HL-60 (cell line): ENCODE results near the gene IL1R1.

ENCODE experiments used
- DNase-seq, 2 experiments: peaks; one replicate each; pipeline ENCODE4 v3.0.0-alpha.2; 2010 to 2020; ENCODE audit warnings: low read depth in 1 of 2, low spot score in 1 of 2
- H3K27ac ChIP-seq: fragments of 250-450 bp; sonication (Bioruptor Pico); replicated peaks from 2 replicates; pipeline ENCODE4 v1.5.1; 2020; ENCODE audit warnings: mild to moderate bottlenecking, moderate library complexity
- H3K27me3 ChIP-seq: fragments of 250-450 bp; sonication (Bioruptor Pico); 2 replicates; pipeline ENCODE4 v1.5.1; 2021; ENCODE audit warnings: mild to moderate bottlenecking, moderate library complexity; ENCODE audit not compliant: insufficient read depth, poor library complexity, severe bottlenecking
- H3K4me3 ChIP-seq: replicated peaks from 2 replicates; pipeline ENCODE4 v1.5.1; 2011; ENCODE audit warnings: mild to moderate bottlenecking, control low read depth, low read length; ENCODE audit not compliant: insufficient read depth
- GABPA ChIP-seq: IDR thresholded peaks from 2 replicates; pipeline ENCODE4 v1.6.1; 2012; ENCODE audit warnings: low read depth
- POLR2AphosphoS5 ChIP-seq: IDR thresholded peaks from 2 replicates; pipeline ENCODE4 v1.6.1; 2012; ENCODE audit warnings: low read depth
- SPI1 ChIP-seq: IDR thresholded peaks from 2 replicates; pipeline ENCODE4 v1.6.1; 2012; ENCODE audit warnings: low read depth, mild to moderate bottlenecking, borderline replicate concordance
- TF ChIP-seq, protein P1 (sequence below): IDR thresholded peaks from 2 replicates; pipeline ENCODE4 v1.6.1; 2012; ENCODE audit warnings: low read depth; ENCODE audit not compliant: insufficient replicate concordance
- TF ChIP-seq, protein P2 (sequence below): IDR thresholded peaks from one replicate; pipeline ENCODE4 v1.5.1; 2011; ENCODE audit warnings: low read length, control low read depth, inconsistent platforms; ENCODE audit not compliant: insufficient read depth

Gene IL1R1

DNA sequence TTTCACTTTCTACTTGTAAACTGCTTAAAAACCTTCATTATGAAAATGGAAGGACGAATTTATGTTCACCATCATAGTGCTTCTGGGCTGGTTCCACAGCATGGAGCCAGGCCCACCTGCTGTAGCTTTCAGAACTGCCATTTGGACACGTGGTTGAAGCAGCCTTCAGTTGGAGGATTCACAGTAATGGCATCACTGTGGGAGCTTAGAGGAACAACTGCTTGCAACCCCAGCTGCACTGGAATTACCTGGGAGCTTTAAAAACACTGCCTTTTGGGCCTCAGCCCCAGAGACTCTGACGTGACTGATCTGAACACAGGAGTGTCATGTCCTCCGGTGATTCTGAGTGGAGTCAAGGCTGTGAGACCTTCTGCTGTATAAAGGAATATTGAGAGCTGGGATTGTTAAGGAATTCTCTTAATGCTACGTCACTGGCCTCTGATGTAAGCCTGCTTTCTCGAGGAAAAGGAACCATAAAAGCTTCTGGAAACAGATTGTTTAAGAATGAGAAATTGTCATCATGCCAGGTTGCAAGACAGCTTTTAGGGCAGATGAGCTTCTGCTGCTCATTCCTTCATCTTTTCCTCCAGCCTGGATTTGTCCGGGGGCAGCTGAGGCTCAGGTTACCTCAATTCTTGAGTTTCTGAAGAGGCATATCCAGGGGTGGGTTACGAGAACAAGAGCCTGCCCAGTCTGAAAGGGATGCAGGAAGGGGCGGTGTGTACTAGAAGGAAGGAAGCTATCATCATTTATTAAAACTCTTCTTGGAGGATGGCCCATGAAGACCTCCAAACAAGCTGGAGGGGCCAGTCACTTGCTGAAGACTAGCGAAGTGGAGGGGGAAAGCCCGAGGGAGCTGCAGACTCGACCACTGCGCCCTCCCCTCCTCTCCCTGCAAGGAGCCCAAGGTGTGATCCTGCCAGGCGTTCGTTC, 1.3 kb upstream of the IL1R1 start:
- TF ChIP-seq GABPA (no peak), SPI1 (no peak), POLR2AphosphoS5 (no peak)
- TF ChIP-seq, protein P1, sequence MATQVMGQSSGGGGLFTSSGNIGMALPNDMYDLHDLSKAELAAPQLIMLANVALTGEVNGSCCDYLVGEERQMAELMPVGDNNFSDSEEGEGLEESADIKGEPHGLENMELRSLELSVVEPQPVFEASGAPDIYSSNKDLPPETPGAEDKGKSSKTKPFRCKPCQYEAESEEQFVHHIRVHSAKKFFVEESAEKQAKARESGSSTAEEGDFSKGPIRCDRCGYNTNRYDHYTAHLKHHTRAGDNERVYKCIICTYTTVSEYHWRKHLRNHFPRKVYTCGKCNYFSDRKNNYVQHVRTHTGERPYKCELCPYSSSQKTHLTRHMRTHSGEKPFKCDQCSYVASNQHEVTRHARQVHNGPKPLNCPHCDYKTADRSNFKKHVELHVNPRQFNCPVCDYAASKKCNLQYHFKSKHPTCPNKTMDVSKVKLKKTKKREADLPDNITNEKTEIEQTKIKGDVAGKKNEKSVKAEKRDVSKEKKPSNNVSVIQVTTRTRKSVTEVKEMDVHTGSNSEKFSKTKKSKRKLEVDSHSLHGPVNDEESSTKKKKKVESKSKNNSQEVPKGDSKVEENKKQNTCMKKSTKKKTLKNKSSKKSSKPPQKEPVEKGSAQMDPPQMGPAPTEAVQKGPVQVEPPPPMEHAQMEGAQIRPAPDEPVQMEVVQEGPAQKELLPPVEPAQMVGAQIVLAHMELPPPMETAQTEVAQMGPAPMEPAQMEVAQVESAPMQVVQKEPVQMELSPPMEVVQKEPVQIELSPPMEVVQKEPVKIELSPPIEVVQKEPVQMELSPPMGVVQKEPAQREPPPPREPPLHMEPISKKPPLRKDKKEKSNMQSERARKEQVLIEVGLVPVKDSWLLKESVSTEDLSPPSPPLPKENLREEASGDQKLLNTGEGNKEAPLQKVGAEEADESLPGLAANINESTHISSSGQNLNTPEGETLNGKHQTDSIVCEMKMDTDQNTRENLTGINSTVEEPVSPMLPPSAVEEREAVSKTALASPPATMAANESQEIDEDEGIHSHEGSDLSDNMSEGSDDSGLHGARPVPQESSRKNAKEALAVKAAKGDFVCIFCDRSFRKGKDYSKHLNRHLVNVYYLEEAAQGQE: no peak
- TF ChIP-seq, protein P2, sequence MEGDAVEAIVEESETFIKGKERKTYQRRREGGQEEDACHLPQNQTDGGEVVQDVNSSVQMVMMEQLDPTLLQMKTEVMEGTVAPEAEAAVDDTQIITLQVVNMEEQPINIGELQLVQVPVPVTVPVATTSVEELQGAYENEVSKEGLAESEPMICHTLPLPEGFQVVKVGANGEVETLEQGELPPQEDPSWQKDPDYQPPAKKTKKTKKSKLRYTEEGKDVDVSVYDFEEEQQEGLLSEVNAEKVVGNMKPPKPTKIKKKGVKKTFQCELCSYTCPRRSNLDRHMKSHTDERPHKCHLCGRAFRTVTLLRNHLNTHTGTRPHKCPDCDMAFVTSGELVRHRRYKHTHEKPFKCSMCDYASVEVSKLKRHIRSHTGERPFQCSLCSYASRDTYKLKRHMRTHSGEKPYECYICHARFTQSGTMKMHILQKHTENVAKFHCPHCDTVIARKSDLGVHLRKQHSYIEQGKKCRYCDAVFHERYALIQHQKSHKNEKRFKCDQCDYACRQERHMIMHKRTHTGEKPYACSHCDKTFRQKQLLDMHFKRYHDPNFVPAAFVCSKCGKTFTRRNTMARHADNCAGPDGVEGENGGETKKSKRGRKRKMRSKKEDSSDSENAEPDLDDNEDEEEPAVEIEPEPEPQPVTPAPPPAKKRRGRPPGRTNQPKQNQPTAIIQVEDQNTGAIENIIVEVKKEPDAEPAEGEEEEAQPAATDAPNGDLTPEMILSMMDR: no peak
- Histone ChIP-seq H3K4me3 (no peak overlapping the region), H3K27me3 (no peaks in the 10 kb centered on the region), H3K27ac (no peak overlapping the region)
- DNase-seq: no peak

DNA sequence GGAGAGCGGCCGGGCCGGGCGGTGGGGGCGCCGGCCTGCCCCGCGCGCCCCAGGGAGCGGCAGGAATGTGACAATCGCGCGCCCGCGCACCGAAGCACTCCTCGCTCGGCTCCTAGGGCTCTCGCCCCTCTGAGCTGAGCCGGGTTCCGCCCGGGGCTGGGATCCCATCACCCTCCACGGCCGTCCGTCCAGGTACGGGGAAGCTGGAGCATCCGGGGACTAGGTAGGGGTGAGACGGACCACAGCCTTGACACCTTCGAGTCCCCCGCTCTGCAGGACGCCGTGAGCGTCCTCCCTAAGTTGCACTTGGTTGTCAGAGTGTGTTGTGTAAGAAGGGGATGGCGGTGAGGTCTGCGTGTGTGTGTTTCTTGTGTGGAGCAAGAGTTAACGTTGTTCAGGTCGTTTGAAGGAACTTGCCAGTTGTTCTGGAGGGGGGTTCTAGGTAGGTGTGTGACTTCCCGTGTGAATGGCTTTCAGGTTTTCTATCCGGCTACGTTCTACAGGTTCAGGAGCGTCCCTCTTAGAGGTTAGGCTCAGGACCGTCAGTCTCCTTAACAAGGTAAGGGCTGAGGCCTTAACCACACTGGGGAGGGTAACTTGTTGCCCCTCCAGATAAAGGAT, 393 bp downstream of the IL1R1 start:
- TF ChIP-seq, protein P1: no peak
- no peak for TF ChIP-seq SPI1
- TF ChIP-seq GABPA: no peak
- TF ChIP-seq, protein P2: no peak
- TF ChIP-seq POLR2AphosphoS5: no peak
- peak; percentile 22 to 55 for DNase-seq
- Histone ChIP-seq H3K27me3 (no peaks in the 10 kb centered on the region), H3K4me3 (peak overlapping the region; percentile 39), H3K27ac (peak overlapping the region; percentile 63)

DNA sequence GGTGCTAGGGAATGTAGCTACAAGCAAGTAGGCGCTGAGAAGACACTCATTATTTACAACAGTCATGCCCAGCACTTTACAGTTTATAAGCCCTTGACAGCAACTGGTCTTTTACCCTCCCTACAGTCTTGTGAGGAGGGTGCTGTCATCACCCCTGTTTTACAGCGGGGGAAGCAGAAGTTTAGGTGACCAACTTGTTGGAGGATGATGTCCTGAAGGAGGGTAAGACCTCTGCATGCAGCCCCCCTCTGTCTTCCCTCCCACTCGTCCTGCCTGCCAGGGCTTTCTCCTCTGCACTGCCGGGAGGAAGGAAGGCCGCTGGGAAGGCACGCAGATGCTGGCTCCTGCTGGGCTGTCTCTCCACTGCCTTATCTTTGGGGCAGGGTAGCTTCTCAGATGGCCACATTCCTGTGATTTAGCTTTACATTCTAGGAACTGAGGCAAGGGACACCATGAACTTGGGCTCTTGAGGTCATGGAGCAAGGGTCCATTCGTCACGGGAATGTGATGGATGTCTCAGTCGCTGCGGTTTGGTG, 972 bp downstream of the IL1R1 start:
- Histone ChIP-seq H3K4me3 (no peak overlapping the region), H3K27ac (no peak overlapping the region; the same call in 1 of the 2 replicates), H3K27me3 (no peaks in the 10 kb centered on the region)
- TF ChIP-seq SPI1 (no peak), GABPA (no peak), POLR2AphosphoS5 (no peak)
- TF ChIP-seq, protein P2: no peak
- TF ChIP-seq, protein P1: no peak
- DNase-seq: no peak
